NCI-H1930 (cell line): ENCODE data around the gene TMEM30A.

Source experiments
- DNase-seq, 2 experiments: peaks; one replicate each; lab custom pipeline; 2025; lab: John Stamatoyannopoulos, UW

TMEM30A gene

GRCh38 chr6:75262716-75263400, 21.7 kb downstream of the TMEM30A start:
- no peak for DNase-seq

- no peak for DNase-seq
Measured at GRCh38 chr6:75261299-75261698, 23.3 kb downstream of the TMEM30A start.

- DNase-seq = no peak
Measured at GRCh38 chr6:75257343-75258087, 27.1 kb downstream of the TMEM30A start.

- no peak for DNase-seq
Measured at GRCh38 chr6:75250552-75250951, 34.0 kb downstream of the TMEM30A start.

- DNase-seq = no peak
Measured at GRCh38 chr6:75249837-75250236, 34.8 kb downstream of the TMEM30A start.

- no peak for DNase-seq
Measured at GRCh38 chr6:75246386-75246785, 38.2 kb downstream of the TMEM30A start.

GRCh38 chr6:75244063-75244584, 40.5 kb downstream of the TMEM30A start:
- DNase-seq = no peak

GRCh38 chr6:75243333-75244062, 41.1 kb downstream of the TMEM30A start, which contains the start of gene COX7A2:
COX7A2 (minus strand) TSS chr6:75243801; CDS start chr6:75243734, 67 bp downstream.
- DNase-seq = peak; percentile 91 to 94

GRCh38 chr6:75236630-75237029, 48.0 kb downstream of the TMEM30A start:
- no peak for DNase-seq

- DNase-seq = no peak
Measured at GRCh38 chr6:75235271-75235670, 49.3 kb downstream of the TMEM30A start.

- no peak for DNase-seq
Measured at GRCh38 chr6:75234126-75234865, 50.3 kb downstream of the TMEM30A start.

GRCh38 chr6:75233092-75233615, 51.4 kb downstream of the TMEM30A start:
- no peak for DNase-seq

- DNase-seq = no peak
Measured at GRCh38 chr6:75230484-75231325, 53.9 kb downstream of the TMEM30A start.

GRCh38 chr6:75224303-75224926, 60.2 kb downstream of the TMEM30A start:
- DNase-seq = no peak

GRCh38 chr6:75223428-75223827, 61.2 kb downstream of the TMEM30A start:
- no peak for DNase-seq

GRCh38 chr6:75222261-75222660, 62.3 kb downstream of the TMEM30A start:
- no peak for DNase-seq

GRCh38 chr6:75221116-75221515, 63.5 kb downstream of the TMEM30A start:
- DNase-seq = no peak

GRCh38 chr6:75220357-75220756, 64.2 kb downstream of the TMEM30A start:
- DNase-seq = no peak

- DNase-seq = no peak
Measured at GRCh38 chr6:75219263-75219662, 65.3 kb downstream of the TMEM30A start.

GRCh38 chr6:75217193-75217592, 67.4 kb downstream of the TMEM30A start:
- DNase-seq = no peak
